ENCODE results near the gene RCVRN. TPM values are rescaled to one million over a fixed set of nuclear protein-coding genes. Genes with fewer than 3 reads are reported as not detected.

Gene RCVRN
- total RNA-seq, 1 donor from 2014 or later = not detected

- no peak overlapping the region for H3K27ac Mint-ChIP-seq
- no peak overlapping the region for H3K4me3 Mint-ChIP-seq (ENCODE audit: low read depth)
- TF ChIP-seq CTCF (IDR thresholded peaks at IDR 0.05; ENCODE audit: unreplicated experiment) = no peak
- no peaks in the 10 kb centered on the region for H3K9me3 Mint-ChIP-seq (ENCODE audit: low read depth)
- H3K27me3 Mint-ChIP-seq = peaks cover under 1% of the 10 kb centered on the region
- H3K36me3 Mint-ChIP-seq (ENCODE audit: insufficient read depth) = no peaks in the 10 kb centered on the region
- no peaks in the 10 kb centered on the region for H3K4me1 Mint-ChIP-seq (ENCODE audit: low read depth)
- no peak for DNase-seq (ENCODE audit: low spot score, unreplicated experiment)
Measured at GRCh38 chr17:9874722-9875121, 30.3 kb downstream of the RCVRN start.

GRCh38 chr17:9872852-9873251 lies 32.2 kb downstream of the RCVRN start:
- TF ChIP-seq CTCF (IDR thresholded peaks at IDR 0.05; ENCODE audit: unreplicated experiment) = no peak
- no peaks in the 10 kb centered on the region for H3K9me3 Mint-ChIP-seq (ENCODE audit: low read depth)
- H3K4me3 Mint-ChIP-seq (ENCODE audit: low read depth) = no peak overlapping the region
- H3K4me1 Mint-ChIP-seq (ENCODE audit: low read depth) = no peaks in the 10 kb centered on the region
- peaks cover 11% of the 10 kb centered on the region for H3K27me3 Mint-ChIP-seq
- DNase-seq (ENCODE audit: low spot score, unreplicated experiment) = no peak
- no peaks in the 10 kb centered on the region for H3K36me3 Mint-ChIP-seq (ENCODE audit: insufficient read depth)
- H3K27ac Mint-ChIP-seq = no peak overlapping the region

- Mint-ChIP-seq H3K4me1 (ENCODE audit: low read depth) (no peaks in the 10 kb centered on the region), H3K4me3 (ENCODE audit: low read depth) (no peak overlapping the region), H3K36me3 (ENCODE audit: insufficient read depth) (no peaks in the 10 kb centered on the region), H3K27me3 (peaks cover 16% of the 10 kb centered on the region), H3K27ac (no peak overlapping the region), H3K9me3 (ENCODE audit: low read depth) (peaks cover 4% of the 10 kb centered on the region)
- no peak for DNase-seq (ENCODE audit: low spot score, unreplicated experiment)
- no peak for TF ChIP-seq CTCF (IDR thresholded peaks at IDR 0.05; ENCODE audit: unreplicated experiment)
Measured at GRCh38 chr17:9868552-9868951, 36.5 kb downstream of the RCVRN start.

GRCh38 chr17:9865586-9865985 lies 39.5 kb downstream of the RCVRN start:
- DNase-seq (ENCODE audit: low spot score, unreplicated experiment) = no peak
- Mint-ChIP-seq H3K27ac (no peak overlapping the region), H3K36me3 (ENCODE audit: insufficient read depth) (no peaks in the 10 kb centered on the region), H3K4me1 (ENCODE audit: low read depth) (no peaks in the 10 kb centered on the region), H3K9me3 (ENCODE audit: low read depth) (peaks cover 7% of the 10 kb centered on the region), H3K27me3 (peaks cover 16% of the 10 kb centered on the region), H3K4me3 (ENCODE audit: low read depth) (no peak overlapping the region)
- no peak for TF ChIP-seq CTCF (IDR thresholded peaks at IDR 0.05; ENCODE audit: unreplicated experiment)

GRCh38 chr17:9862949-9863348 lies 42.1 kb downstream of the RCVRN start:
- no peak for DNase-seq (ENCODE audit: low spot score, unreplicated experiment)
- Mint-ChIP-seq H3K27me3 (peaks cover 6% of the 10 kb centered on the region), H3K4me1 (ENCODE audit: low read depth) (no peaks in the 10 kb centered on the region), H3K27ac (no peak overlapping the region), H3K9me3 (ENCODE audit: low read depth) (peaks cover 10% of the 10 kb centered on the region), H3K4me3 (ENCODE audit: low read depth) (no peak overlapping the region), H3K36me3 (ENCODE audit: insufficient read depth) (no peaks in the 10 kb centered on the region)
- TF ChIP-seq CTCF (IDR thresholded peaks at IDR 0.05; ENCODE audit: unreplicated experiment) = no peak
